K562 (cell line): ENCODE results near the gene TUBA4B. TPM values are rescaled to one million over a fixed set of nuclear protein-coding genes. Genes with fewer than 3 reads are reported as not detected.

Experiments
- ATAC-seq: fragments of 200-7000 bp; cut with Tn5 transposase; 3 replicates; pipeline ENCODE4 v1.9.1; 2020; ENCODE audit warnings: moderate library complexity
- BruUV-seq: library from RNA; stranded (reverse); fragments of 400-500 nt; replicated peaks from 2 replicates; lab custom pipeline; 2021; lab: Mats Ljungman, UMichigan
- CTCF ChIA-PET: fragments of 300-600 bp; formaldehyde crosslinking; extraction: SDS; loops from one replicate; lab custom pipeline; 2021; ENCODE audit warnings: low intra/inter-chr PET ratio; lab: Yijun Ruan, JAX
- POLR2A ChIA-PET: fragments of 300-600, 350-650 bp; sonication (Branson Sonifier 250); formaldehyde crosslinking; extraction: SDS; loops from one replicate; lab custom pipeline; 2021; ENCODE audit warnings: antibody characterized with exemption, inconsistent platforms; lab: Yijun Ruan, JAX
- DNase-seq, 4 experiments: peaks; one replicate each; pipeline versions ENCODE4 v3.0.0 to v3.0.0-alpha.2; 2011 to 2018; ENCODE audit warnings: low spot score in 3 of 4, mixed read lengths in 3 of 4; ENCODE audit errors: extremely low read depth in 1 of 4
- FAIRE-seq: peaks from 2 replicates; lab custom pipeline; 2011; peaks lifted over from hg19 to GRCh38; lab: Jason Lieb, UNC
- H2AFZ ChIP-seq: 2 replicates; pipeline ENCODE4 v1.6.0; 2011; ENCODE audit warnings: low read depth, low read length, control low read depth, inconsistent platforms
- H3K27ac ChIP-seq: fragments of 200-600 bp; 3 replicates; pipeline ENCODE4 v1.8.0; 2011; ENCODE audit warnings: low read depth, mild to moderate bottlenecking, control low read depth, inconsistent platforms, low read length, moderate library complexity, mixed read lengths; ENCODE audit errors: extremely low read depth
- H3K27me3 ChIP-seq, 2 experiments: fragments of 300-600 bp in 1 of 2; 2 replicates in 1 of 2; 3 replicates in 1 of 2; pipeline versions ENCODE4 v1.6.0 to v1.8.0; 2011; ENCODE audit warnings: inconsistent platforms in 2 of 2, low read length in 2 of 2, mild to moderate bottlenecking in 1 of 2, mixed read lengths in 1 of 2, moderate library complexity in 1 of 2; ENCODE audit not compliant: control insufficient read depth in 2 of 2, insufficient read depth in 2 of 2
- H3K36me3 ChIP-seq: fragments of 300-600 bp; 3 replicates; pipeline ENCODE4 v1.8.0; 2011; ENCODE audit warnings: mild to moderate bottlenecking, low read length, inconsistent platforms; ENCODE audit not compliant: control insufficient read depth, insufficient read depth
- H3K4me1 ChIP-seq, 2 experiments: fragments of 200-600 bp in 1 of 2; replicated peaks in 1 of 2; 2 replicates in 1 of 2; 3 replicates in 1 of 2; pipeline versions ENCODE4 v1.5.1 to v1.8.0; 2011; ENCODE audit warnings: inconsistent platforms in 2 of 2, low read length in 2 of 2, mild to moderate bottlenecking in 1 of 2, mixed read lengths in 1 of 2, moderate library complexity in 1 of 2; ENCODE audit not compliant: control insufficient read depth in 2 of 2, insufficient read depth in 2 of 2
- H3K4me2 ChIP-seq: 2 replicates; pipeline ENCODE4 v1.6.1; 2011; ENCODE audit warnings: low read length, control low read depth, inconsistent platforms, mixed read lengths; ENCODE audit not compliant: insufficient read depth
- H3K4me3 ChIP-seq: fragments of 200-600 bp; sonication (generic), shearing (Covaris generic); 2 replicates; pipeline ENCODE4 v1.5.1; 2016; ENCODE audit warnings: control low read depth, inconsistent platforms
- H3K79me2 ChIP-seq: fragments of 200-600 bp; 3 replicates; pipeline ENCODE4 v1.8.0; 2011; ENCODE audit warnings: low read length, inconsistent platforms; ENCODE audit not compliant: control insufficient read depth, insufficient read depth
- H3K9ac ChIP-seq, 2 experiments: 2 replicates each; pipeline versions ENCODE4 v1.6.0 to v1.6.1; 2011; ENCODE audit warnings: low read depth in 2 of 2, low read length in 2 of 2, control low read depth in 1 of 2, inconsistent platforms in 1 of 2, mild to moderate bottlenecking in 1 of 2, mixed read lengths in 1 of 2; ENCODE audit not compliant: insufficient read depth in 1 of 2
- H3K9me1 ChIP-seq: one replicate; pipeline ENCODE4 v1.6.0; 2011; ENCODE audit warnings: inconsistent platforms, mild to moderate bottlenecking, low read length, moderate library complexity; ENCODE audit not compliant: control insufficient read depth, insufficient read depth
- H3K9me3 ChIP-seq: replicated peaks from 2 replicates; pipeline ENCODE4 v1.5.1; 2011; ENCODE audit warnings: low read depth, low read length, inconsistent platforms; ENCODE audit not compliant: control insufficient read depth, insufficient read depth
- H4K20me1 ChIP-seq: replicated peaks from 2 replicates; pipeline ENCODE4 v1.6.1; 2011; ENCODE audit warnings: low read length, inconsistent platforms, mixed read lengths; ENCODE audit not compliant: control insufficient read depth, insufficient read depth
- GTF2A2 ChIP-seq: IDR thresholded peaks from 2 replicates; pipeline ENCODE4 v1.6.1; 2016; ENCODE audit warnings: mild to moderate bottlenecking, missing genetic modification characterization, missing compliant biosample characterization
- KDM5B ChIP-seq: fragments of 200-600 bp; sonication (generic); IDR thresholded peaks from 2 replicates; pipeline ENCODE4 v1.6.1; 2012; ENCODE audit warnings: low read depth, mild to moderate bottlenecking, moderate library complexity, low read length, control low read depth, inconsistent platforms; ENCODE audit not compliant: insufficient replicate concordance
- NFIC ChIP-seq: fragments of 450-650 bp; IDR thresholded peaks from 2 replicates; pipeline ENCODE4 v1.6.1; 2017; ENCODE audit warnings: mild to moderate bottlenecking, inconsistent platforms
- POLR2G ChIP-seq: fragments of 200-400 bp; formaldehyde crosslinking; IDR thresholded peaks from 2 replicates; pipeline ENCODE4 v1.6.1; 2017; ENCODE audit warnings: low read depth, mild to moderate bottlenecking, antibody characterized with exemption, low read length, moderate library complexity
- ZNF561 ChIP-seq: fragments of 450-650 bp; formaldehyde crosslinking; conservative IDR thresholded peaks from 2 replicates; pipeline ENCODE4 v1.4.0; 2020; ENCODE audit warnings: mild to moderate bottlenecking, moderate library complexity
- WGBS: fragments of 100-300 bp; shearing (Covaris generic); methylation state at CpG from one replicate; pipeline ENCODE4 v1.1.6; 2016; ENCODE audit warnings: low coverage, mixed read lengths; ENCODE audit not compliant: insufficient coverage; ENCODE audit errors: missing lambda C conversion rate; 5-methylcytosine and 5-hydroxymethylcytosine counted together
- in situ Hi-C: fragments of 300-500 bp; cut with MboI; formaldehyde crosslinking; loops from 4 replicates; pipeline ENCODE4 v1.15.0; 2018; ENCODE audit warnings: inconsistent platforms, mixed read lengths
- intact Hi-C: fragments of 100-400 bp; cut with micrococcal nuclease; formaldehyde crosslinking; loops from 2 replicates; pipeline ENCODE4 v1.14.2; 2022
- polyA plus RNA-seq, 8 experiments: library from polyadenylated mRNA; depleted of rRNA in 4 of 8; stranded (reverse) in 5 of 8; unstranded in 3 of 8; fragments of >200 nt; fragmentation: Nextera tagmentation in 2 of 8; fragmentation: Illumina TruSeq in 1 of 8; extraction: Ambion mirVana in 2 of 8; extraction: Trizol in 1 of 8; gene quantifications; 2 replicates each; pipeline versions ENCODE4 v1.2.1 to v1.2.3, GENCODE V29; 2011 to 2014; ENCODE audit warnings: inconsistent platforms in 1 of 8, missing spikeins in 1 of 8
- total RNA-seq, 7 experiments: library from RNA; depleted of rRNA in 6 of 7; stranded (reverse); fragments of >200 nt in 6 of 7; fragmentation: Illumina TruSeq in 2 of 7; extraction: Trizol in 2 of 7; gene quantifications; 2 replicates each; pipeline versions ENCODE4 v1.2.1 to v1.2.3, GENCODE V29; 2011 to 2021; ENCODE audit warnings: low replicate concordance in 1 of 7

The TUBA4B gene
- total and polyA plus RNA-seq, 9 of the 15 experiments (the other 6 are each of a cell fraction or from before 2014, with no cell fraction given): 0.04 TPM; not detected in 8

- 91% methylated on average over 14 of the region's 19 CpGs for WGBS
- no peak for DNase-seq
- Histone ChIP-seq H4K20me1 (0 out of 2 replicates have a peak, but pooled peaks cover 2% of the 10 kb centered on the region), H3K9me3 (no peaks in the 10 kb centered on the region), H3K9ac (no peak overlapping the region; a peak in 1 of 4 replicates), H3K9me1 (no peaks in the 10 kb centered on the region), H3K79me2 (peaks cover 27% of the 10 kb centered on the region), H2AFZ (no peak overlapping the region), H3K27ac (no peak overlapping the region), H3K27me3 (no peaks in the 10 kb centered on the region), H3K36me3 (peaks cover 73% of the 10 kb centered on the region; the same call in 2 of the 3 replicates), H3K4me1 (peaks cover 13 to 50% of the 10 kb centered on the region in 2 experiments; a peak in 4 of 5 replicates), H3K4me2 (no peak overlapping the region), H3K4me3 (no peak overlapping the region)
- no peak for ATAC-seq
- no TSS peak for BruUV-seq
- POLR2A ChIA-PET: interaction anchor here (0.6 to 2.1 kb wide), 5 partner anchors 9 to 34 kb away, joined by 3 to 12 read pairs (median 3); partner anchors contain the start of genes ANKZF1, ATG9A and TUBA4A
- FAIRE-seq: no peak
- CTCF ChIA-PET: no interaction called here
- peak; percentile 26; the same call in 1 of the 2 replicates for TF ChIP-seq POLR2G
- no peak for TF ChIP-seq KDM5B
- no peak for TF ChIP-seq GTF2A2 (tag)
- TF ChIP-seq ZNF561 (CRISPR knock-in tag): no peak
- peak; percentile 82 for TF ChIP-seq NFIC
- intact Hi-C loops (no loop called here), in situ Hi-C loops (no loop called here)
Observed at GRCh38 chr2:219220652-219221402, 32.2 kb upstream of the TUBA4B start.
